GM10248 (cell line): ENCODE results near the gene C4orf50.

Source experiments
- CTCF ChIA-PET: fragments of 300-600 bp; sonication (Branson Sonifier 250); formaldehyde crosslinking; extraction: SDS; loops from one replicate; lab custom pipeline; 2021; ENCODE audit warnings: antibody characterized with exemption; lab: Yijun Ruan, JAX
- POLR2A ChIA-PET: fragments of 350-650 bp; sonication (Branson Sonifier 250); formaldehyde crosslinking; extraction: SDS; loops from one replicate; lab custom pipeline; 2020; ENCODE audit warnings: antibody characterized with exemption; lab: Yijun Ruan, JAX
- DNase-seq: peaks from one replicate; pipeline ENCODE4 v3.0.0; 2012; ENCODE audit errors: extremely low spot score
- TF ChIP-seq, protein P1 (sequence below): IDR thresholded peaks from 2 replicates; pipeline ENCODE4 v1.5.1; 2012; ENCODE audit warnings: mild to moderate bottlenecking, low read depth; ENCODE audit errors: extremely low read depth, missing control alignments, control extremely low read depth

C4orf50 gene

DNA sequence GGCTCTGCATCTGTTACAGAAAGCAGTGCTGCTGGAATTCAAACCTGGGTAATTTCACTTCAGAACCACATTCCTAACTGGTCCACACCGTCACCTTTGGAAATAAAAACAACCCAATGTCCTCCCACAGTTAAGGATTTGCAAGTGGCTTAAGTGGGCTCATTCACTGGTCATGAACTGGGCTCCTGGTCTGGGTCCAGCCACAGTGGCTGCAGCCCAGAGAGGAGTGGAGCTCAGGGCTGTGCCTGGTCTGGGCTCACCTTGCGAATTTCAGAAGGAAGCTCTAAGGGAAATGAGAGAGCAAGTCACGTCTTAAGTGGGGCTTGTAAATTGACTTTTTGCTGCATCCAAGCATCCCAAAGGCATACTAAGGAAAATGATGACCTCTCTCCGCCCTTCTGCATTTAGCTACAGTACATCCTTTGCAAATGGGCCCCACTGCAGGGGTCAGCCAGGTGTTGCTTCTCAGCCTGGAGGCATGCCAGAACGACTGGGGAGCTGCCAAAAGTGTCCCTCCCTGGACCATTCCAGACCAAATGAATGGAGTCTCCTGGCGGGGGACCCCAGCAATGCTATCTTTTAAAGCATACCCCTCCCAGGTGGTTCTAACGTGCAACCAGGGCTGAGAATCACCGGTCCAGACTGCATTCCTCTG lies 99.8 kb downstream of the C4orf50 start:
- no peak for DNase-seq
- CTCF ChIA-PET = interaction anchor here (1.3 to 2.0 kb wide), 2 partner anchors 10 to 44 kb away, joined by 3 to 5 read pairs; no protein-coding TSS in a partner anchor
- TF ChIP-seq, protein P1, sequence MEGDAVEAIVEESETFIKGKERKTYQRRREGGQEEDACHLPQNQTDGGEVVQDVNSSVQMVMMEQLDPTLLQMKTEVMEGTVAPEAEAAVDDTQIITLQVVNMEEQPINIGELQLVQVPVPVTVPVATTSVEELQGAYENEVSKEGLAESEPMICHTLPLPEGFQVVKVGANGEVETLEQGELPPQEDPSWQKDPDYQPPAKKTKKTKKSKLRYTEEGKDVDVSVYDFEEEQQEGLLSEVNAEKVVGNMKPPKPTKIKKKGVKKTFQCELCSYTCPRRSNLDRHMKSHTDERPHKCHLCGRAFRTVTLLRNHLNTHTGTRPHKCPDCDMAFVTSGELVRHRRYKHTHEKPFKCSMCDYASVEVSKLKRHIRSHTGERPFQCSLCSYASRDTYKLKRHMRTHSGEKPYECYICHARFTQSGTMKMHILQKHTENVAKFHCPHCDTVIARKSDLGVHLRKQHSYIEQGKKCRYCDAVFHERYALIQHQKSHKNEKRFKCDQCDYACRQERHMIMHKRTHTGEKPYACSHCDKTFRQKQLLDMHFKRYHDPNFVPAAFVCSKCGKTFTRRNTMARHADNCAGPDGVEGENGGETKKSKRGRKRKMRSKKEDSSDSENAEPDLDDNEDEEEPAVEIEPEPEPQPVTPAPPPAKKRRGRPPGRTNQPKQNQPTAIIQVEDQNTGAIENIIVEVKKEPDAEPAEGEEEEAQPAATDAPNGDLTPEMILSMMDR = no peak
- POLR2A ChIA-PET = no interaction called here

DNA sequence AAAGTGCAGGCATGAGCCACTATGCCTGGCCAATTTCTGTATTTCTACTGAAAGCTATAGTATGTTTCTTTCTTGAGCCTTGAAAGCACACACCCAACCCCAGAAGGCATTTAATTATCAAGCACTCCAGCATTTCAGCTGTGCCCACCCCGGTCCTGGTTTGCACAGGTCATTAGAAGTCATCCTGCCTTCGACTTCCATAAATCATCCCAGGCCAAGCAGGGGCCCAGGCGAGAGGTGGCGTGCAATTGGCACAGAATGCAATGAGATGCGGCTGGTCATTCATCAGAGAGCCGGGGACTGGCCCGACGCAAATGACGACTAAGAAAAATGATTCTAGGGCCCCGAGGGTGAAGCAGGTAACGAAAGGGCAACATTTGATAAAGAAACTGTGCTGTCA lies 100.6 kb downstream of the C4orf50 start:
- POLR2A ChIA-PET = no interaction called here
- CTCF ChIA-PET = interaction anchor here (2.0 kb wide), 1 partner anchor 45 kb away, joined by 5 read pairs; no protein-coding TSS in a partner anchor
- TF ChIP-seq, protein P1 = no peak
- DNase-seq = no peak

DNA sequence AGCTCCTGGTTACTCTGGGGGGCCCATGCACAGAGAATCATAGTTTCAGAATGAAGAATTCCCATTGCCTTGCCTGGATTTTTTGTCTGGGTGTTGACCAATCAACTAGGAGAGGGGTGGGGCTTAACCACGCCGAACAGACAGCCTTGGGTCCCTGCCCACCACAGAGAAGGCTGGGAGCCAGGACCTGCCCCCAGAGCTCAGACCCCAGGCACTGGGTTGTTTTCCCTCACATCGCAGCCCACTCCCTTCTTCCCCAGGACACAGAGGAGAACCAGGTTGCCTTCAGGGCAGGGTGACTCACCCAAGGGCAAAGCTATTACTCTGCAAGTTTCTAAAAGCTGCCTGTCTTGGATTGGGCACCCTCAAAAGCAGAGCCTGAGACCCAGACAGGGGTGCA lies 102.0 kb downstream of the C4orf50 start:
- ChIA-PET POLR2A (no interaction called here), CTCF (no interaction called here)

DNA sequence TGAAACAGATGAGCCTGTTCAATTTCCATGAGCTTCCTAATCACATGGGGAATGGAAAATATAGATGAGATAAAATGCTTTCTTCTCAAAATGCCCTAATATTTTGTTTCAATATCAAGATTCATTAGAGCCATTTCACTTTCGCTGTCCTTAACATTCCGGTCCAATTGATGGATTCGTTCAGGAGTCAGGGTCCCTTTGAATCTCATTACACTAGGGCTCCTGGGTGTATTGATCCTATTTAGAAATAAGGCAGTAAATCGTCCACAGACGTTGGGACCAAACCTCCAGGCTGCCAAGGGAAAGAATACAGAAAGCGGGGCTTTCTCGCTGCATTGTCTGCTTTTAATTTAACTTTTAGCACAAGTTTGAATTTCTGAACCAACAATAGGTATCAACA lies 104.8 kb downstream of the C4orf50 start:
- TF ChIP-seq, protein P1 = no peak
- CTCF ChIA-PET = interaction anchor here (0.9 kb wide), 1 partner anchor 24 kb away, joined by 3 read pairs; no protein-coding TSS in a partner anchor
- DNase-seq = no peak
- POLR2A ChIA-PET = no interaction called here

More for the DNA sequence above, 102.0 kb downstream of the C4orf50 start:
- TF ChIP-seq, protein P1 = no peak
- no peak for DNase-seq

GRCh38 chr4:5912614-5913019 lies 105.6 kb downstream of the C4orf50 start:
- ChIA-PET CTCF (no interaction called here), POLR2A (no interaction called here)
- DNase-seq = no peak
- TF ChIP-seq, protein P1 = no peak

- no peak for DNase-seq
- TF ChIP-seq, protein P1 = no peak
- CTCF ChIA-PET = no interaction called here
- POLR2A ChIA-PET = no interaction called here
Observed at GRCh38 chr4:5908876-5909427, 109.3 kb downstream of the C4orf50 start.
